Measurements from ENCODE around the gene SLIT2.

The SLIT2 gene

GRCh38 chr4:20251796-20252655 lies at the start of gene SLIT2:
SLIT2 (plus strand) TSS chr4:20251905; CDS start chr4:20253816, 1,911 bp downstream.
- peak; percentile 57 to 72 for DNase-seq

GRCh38 chr4:20203508-20203907 lies 48.2 kb upstream of the SLIT2 start:
- no peak for DNase-seq

- no peak for DNase-seq
These were observed 34.2 kb upstream of the SLIT2 start for GRCh38 chr4:20217521-20217920.

GRCh38 chr4:20217951-20218350 lies 33.8 kb upstream of the SLIT2 start:
- no peak for DNase-seq

GRCh38 chr4:20219521-20219920 lies 32.2 kb upstream of the SLIT2 start:
- DNase-seq: no peak

GRCh38 chr4:20237894-20238537 lies 13.7 kb upstream of the SLIT2 start:
- no peak for DNase-seq

- peak in 1 of 2 experiments; percentile 43 for DNase-seq
These were observed 3.5 kb upstream of the SLIT2 start for GRCh38 chr4:20248155-20248558.

GRCh38 chr4:20249333-20249732 lies 2.4 kb upstream of the SLIT2 start:
- DNase-seq: peak in 1 of 2 experiments; percentile 10

- DNase-seq: no peak
These were observed 492 bp upstream of the SLIT2 start for GRCh38 chr4:20251031-20251795.

GRCh38 chr4:20252656-20253282 lies 1.1 kb downstream of the SLIT2 start:
- DNase-seq: no peak

- no peak for DNase-seq
These were observed 1.6 kb downstream of the SLIT2 start for GRCh38 chr4:20253283-20253734.

GRCh38 chr4:20253735-20254409 lies 2.2 kb downstream of the SLIT2 start:
- no peak for DNase-seq

GRCh38 chr4:20254511-20255250 lies 3.0 kb downstream of the SLIT2 start:
- DNase-seq: no peak

- no peak for DNase-seq
These were observed 3.5 kb downstream of the SLIT2 start for GRCh38 chr4:20255251-20255586.

- DNase-seq: no peak
These were observed 4.1 kb downstream of the SLIT2 start for GRCh38 chr4:20255823-20256222.

GRCh38 chr4:20256381-20256881 lies 4.7 kb downstream of the SLIT2 start:
- no peak for DNase-seq

GRCh38 chr4:20259707-20260106 lies 8.0 kb downstream of the SLIT2 start:
- DNase-seq: no peak

- no peak for DNase-seq
These were observed 9.1 kb downstream of the SLIT2 start for GRCh38 chr4:20260821-20261220.

- DNase-seq: no peak
These were observed 10.5 kb downstream of the SLIT2 start for GRCh38 chr4:20262221-20262620.

GRCh38 chr4:20264688-20265087 lies 13.0 kb downstream of the SLIT2 start:
- DNase-seq: no peak

GRCh38 chr4:20265726-20266125 lies 14.0 kb downstream of the SLIT2 start:
- no peak for DNase-seq

Measured in NCI-H1930 (cell line).